ENCODE results near the gene C17orf107.
A peak's percentile ranks its signal among the peaks of the same experiment; 100 is the strongest.
"Not testable (repeated sequence)": the region's sequence is repeated elsewhere in the genome, so short reads cannot be mapped to it uniquely, and the experiment has no call there.

C17orf107 gene

DNA sequence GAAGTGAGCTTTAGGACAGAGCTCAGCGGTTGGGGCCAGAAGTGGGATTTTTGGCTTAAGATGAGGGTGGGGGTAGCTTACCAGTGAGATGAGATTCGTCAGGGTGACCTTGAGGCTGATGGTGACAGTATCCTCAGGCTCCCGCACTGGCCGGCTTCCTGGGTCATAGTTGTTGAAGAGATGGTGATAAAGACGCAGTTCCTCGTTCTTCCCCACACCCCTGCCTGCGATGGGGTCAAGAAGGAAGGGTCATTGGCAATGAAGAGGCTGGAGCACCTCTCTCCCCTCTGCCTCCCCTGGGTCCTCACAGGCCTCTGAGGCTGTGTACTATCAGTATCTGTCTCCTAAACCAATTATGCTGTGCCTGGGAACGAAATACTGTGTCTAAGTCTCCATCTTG is 3.2 kb downstream of the C17orf107 start:
- Mint-ChIP-seq H3K4me1 (peaks cover 44% of the 10 kb centered on the region), H3K9me3 (no peaks in the 10 kb centered on the region), H3K36me3 (peaks cover 22% of the 10 kb centered on the region), H3K4me3 (peak overlapping the region; percentile 69), H3K27ac (peak overlapping the region; percentile 70)
- ATAC-seq (no peak), DNase-seq (ENCODE audit: low spot score in 2 of 2) (no peak)

DNA sequence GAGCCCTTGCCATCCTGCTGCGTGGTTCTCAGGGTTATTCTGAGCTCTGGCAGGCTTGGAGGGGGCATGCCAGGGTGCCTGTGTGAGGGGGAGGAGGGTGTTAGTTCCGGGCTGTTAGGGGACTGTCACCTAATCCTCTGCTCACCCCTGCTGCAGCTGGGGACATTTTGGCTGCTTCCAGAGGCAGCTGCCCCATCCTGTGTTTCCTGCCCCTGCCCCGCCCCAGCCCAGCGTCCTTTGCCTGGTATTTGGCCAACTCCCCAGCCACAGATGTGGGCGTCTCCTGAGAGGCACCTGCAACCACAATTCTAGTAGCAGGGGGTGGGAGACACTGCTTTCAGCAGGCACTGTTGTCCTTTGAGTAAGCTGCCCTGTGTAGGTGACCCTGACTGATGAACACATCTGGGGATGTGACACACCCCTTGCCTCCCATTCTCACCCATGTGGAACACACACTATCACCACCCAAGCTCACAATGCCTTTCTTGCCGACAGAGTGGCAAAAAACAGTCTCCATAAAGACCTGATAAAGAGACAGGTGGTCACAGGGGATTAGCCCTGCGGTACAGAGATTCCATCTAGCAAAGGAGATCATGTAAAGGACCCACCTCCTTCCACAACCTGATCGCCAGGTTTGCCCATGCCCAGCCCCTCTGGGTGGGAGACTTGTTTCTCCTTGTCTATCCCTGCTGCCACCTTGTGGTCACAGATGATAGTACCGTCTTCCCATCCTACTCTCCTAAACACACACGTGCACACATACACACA is 3.9 kb downstream of the C17orf107 start, which contains the start of gene CHRNE:
TSS of gene CHRNE (minus strand) at position 48 of the 768 bp plus-strand sequence. CDS start at position 13, 35 bp downstream.
- Mint-ChIP-seq H3K4me1 (peaks cover 42% of the 10 kb centered on the region), H3K27ac (peak within 1 kb of the TSS; percentile 70), H3K4me3 (peak within 1 kb of the TSS; percentile 69), H3K9me3 (no peaks in the 10 kb centered on the region), H3K36me3 (peaks cover 22% of the 10 kb centered on the region)
- DNase-seq (ENCODE audit: low spot score in 2 of 2) (peak; percentile 56 to 85), ATAC-seq (peak; percentile 70)

DNA sequence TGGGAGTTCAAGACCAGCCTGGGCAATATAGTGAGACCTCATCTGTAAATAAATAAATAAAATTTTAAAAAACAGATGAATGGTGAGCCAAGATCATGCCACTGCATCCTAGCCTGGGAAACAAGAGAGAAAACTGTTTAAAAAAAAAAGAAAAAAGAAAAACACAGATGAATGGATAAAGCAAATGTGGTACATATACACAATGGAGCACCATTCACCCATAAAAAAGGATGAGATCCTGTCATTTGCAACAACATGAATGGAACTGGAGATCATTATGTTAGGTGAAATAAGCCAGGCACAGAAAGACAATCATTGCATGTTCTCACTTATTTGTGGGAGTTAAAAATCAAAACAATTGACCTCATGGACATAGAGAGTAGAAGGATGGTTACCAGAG is 7.3 kb downstream of the C17orf107 start:
- H3K4me3 Mint-ChIP-seq; H3K9me3 Mint-ChIP-seq; ATAC-seq; DNase-seq (ENCODE audit: low spot score in 2 of 2); H3K36me3 Mint-ChIP-seq; H3K27ac Mint-ChIP-seq: not testable (repeated sequence)
- H3K4me1 Mint-ChIP-seq, result peaks cover 20% of the 10 kb centered on the region

DNA sequence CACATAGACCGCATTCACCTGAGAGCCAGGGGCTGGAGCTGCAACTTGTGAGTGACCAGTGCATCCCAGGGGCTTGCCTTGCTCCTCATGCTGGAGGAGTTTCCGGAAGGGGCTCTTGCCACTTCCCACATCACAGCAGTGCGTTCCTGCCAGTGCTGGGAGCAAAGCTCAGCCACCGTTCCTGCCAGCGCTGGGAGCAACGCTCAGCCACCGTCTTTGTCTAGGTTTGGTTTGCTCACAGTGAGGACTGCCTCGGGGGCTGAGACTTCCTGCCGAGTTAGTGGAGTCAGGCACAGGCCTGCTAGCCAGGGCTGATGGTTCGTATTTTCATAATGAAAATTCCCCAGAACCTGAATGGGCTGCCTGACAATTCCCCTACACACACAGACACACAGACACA is 9.0 kb downstream of the C17orf107 start:
- Mint-ChIP-seq H3K36me3 (no peaks in the 10 kb centered on the region), H3K4me3 (no peak overlapping the region), H3K27ac (no peak overlapping the region), H3K9me3 (no peaks in the 10 kb centered on the region), H3K4me1 (peaks cover 6% of the 10 kb centered on the region)
- DNase-seq (ENCODE audit: low spot score in 2 of 2) (no peak), ATAC-seq (no peak)

DNA sequence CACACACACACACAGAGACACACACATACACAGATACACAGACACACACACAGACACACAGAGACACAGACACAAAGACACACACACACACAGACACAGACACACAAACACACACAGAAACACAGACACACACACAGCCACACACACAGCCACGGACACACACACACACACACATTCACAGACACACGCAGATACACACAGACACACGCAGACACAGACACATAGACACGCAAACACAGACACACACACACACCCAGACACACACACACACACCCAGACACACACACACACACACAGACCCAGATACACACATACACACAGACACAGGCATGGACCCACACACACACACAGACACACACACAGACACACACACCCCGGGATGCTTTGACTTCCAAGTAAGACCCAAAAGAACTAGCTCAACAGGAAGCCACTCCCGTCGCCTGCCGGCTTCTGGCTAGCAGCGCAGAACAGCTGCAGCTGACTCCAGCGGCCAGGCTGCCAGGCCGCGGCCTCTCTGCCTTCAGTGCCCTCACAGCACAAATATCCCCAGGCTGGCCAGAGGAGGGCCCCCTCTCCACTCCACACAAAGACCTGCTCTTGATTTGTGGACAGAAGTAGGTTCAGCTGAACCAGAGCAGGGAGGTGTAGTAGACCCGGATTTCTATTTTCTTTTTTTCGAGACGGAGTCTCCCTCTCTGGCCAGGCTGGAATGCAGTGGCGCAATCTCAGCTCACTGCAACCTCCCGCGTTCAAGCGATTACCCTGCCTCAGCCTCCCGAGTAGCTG is 9.6 kb downstream of the C17orf107 start:
- H3K36me3 Mint-ChIP-seq, result no peaks in the 10 kb centered on the region

DNA sequence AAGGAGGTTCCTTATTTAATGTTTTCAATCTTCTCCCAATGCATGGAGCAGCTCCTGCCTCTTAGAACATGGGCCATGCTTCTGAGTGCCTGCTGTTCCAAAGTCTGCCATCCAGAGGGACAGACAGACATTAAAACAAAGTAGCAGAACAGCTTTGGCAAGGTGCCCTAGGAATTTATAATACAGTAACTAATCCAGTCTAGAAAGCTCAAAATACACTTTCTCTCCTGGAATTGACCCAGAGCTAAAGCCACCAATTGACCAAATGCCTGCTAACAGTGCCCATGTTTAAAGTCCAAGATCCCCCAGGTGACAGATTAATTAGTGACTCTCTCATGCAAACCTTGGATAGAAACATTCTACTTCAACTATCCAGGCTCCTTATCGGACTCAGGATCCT is 14.7 kb downstream of the C17orf107 start:
- DNase-seq (ENCODE audit: low spot score in 2 of 2) (no peak), ATAC-seq (no peak)
- H3K27ac Mint-ChIP-seq, result peak overlapping the region; percentile 10
- H3K4me3 Mint-ChIP-seq, result no peak overlapping the region
- no peaks in the 10 kb centered on the region for H3K4me1 Mint-ChIP-seq
- no peaks in the 10 kb centered on the region for H3K36me3 Mint-ChIP-seq
- H3K9me3 Mint-ChIP-seq, result no peaks in the 10 kb centered on the region

More for the DNA sequence above, 9.6 kb downstream of the C17orf107 start:
- DNase-seq (ENCODE audit: low spot score in 2 of 2) (peak; percentile 40 to 78), ATAC-seq (peak; percentile 99)
- no peaks in the 10 kb centered on the region for H3K9me3 Mint-ChIP-seq
- peaks cover under 1% of the 10 kb centered on the region for H3K4me1 Mint-ChIP-seq
- no peak overlapping the region for H3K27ac Mint-ChIP-seq
- H3K4me3 Mint-ChIP-seq, result no peak overlapping the region

DNA sequence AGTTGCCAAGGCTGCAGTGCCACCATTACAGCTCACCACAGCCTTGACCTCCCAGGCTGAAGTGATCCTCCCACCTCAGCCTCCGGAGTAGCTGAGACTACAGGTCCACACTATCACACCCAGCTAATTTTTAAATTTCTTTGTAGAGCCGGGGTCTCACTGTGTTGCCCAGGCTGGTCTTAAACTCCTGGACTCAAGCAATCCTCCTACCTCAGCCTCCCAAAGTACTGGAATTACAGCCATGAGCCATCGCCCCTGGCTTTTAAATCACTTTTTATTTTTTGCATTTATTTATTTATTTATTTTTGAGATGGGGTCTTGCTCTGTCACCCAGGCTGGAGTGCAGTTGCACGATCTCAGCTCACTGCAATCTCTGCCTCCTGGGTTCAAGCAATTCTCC is 15.2 kb downstream of the C17orf107 start:
- H3K27ac Mint-ChIP-seq; DNase-seq (ENCODE audit: low spot score in 2 of 2); H3K4me1 Mint-ChIP-seq; H3K4me3 Mint-ChIP-seq; ATAC-seq; H3K9me3 Mint-ChIP-seq; H3K36me3 Mint-ChIP-seq: not testable (repeated sequence)

DNA sequence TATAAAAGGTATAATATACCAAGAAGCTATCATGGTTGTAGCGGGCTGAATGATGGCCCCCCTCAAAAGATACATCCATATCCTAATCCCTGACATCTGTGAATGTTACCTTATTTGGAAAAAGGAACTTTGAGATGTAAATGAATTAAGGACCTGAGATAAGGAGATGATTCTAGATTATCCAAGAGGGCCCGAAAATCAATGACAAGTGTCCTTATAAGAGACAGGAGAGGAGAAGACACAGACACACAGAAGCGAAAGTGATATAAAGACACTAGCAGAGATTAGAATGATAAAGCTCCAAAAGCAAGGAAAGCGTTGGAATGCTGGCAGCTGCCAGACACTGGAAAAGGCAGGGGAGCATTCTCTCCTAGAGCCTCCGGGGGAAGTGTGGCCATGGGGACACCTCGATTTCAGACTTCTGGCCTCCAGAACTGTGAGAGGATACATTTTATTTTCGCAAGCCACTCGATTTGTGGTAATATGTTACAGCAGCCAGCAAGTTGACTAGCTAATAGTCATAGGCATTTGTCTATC is 20.2 kb downstream of the C17orf107 start:
- H3K4me1 Mint-ChIP-seq, result peaks cover 11% of the 10 kb centered on the region
- no peak overlapping the region for H3K4me3 Mint-ChIP-seq
- H3K9me3 Mint-ChIP-seq, result no peaks in the 10 kb centered on the region
- no peak overlapping the region for H3K27ac Mint-ChIP-seq
- DNase-seq (ENCODE audit: low spot score in 2 of 2) (no peak), ATAC-seq (no peak)
- H3K36me3 Mint-ChIP-seq, result no peaks in the 10 kb centered on the region

DNA sequence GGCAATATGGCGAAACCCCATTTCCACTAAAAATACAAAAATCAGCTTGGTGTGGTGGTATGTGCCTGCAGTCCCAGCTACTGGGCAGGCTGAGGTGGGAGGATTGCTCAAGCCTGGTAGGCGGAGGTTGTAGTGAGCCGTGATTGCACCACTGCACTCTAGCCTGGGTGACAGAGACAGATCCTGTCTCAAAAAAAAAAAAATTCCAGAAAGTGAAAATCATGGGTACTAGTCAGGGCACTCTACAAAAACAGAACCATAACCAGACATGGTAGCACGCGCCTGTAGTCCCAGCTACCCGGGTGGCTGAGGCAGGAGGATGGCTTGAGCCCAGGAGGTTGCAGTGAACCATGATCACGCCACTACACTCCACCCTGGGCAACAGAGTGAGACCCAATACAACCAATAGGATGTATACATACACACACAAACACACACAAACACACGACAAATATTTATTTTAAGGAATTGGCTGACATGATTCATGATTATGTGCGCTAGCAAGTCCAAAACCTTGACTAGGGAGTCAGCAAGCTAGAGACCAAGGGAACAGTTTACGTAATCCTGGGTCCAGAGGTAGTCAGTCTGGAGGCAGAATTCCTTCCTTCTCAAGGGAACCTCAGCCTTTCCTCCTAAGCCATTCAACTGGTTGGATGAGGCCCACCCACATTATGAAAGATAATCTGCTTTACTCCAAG is 21.2 kb downstream of the C17orf107 start:
- H3K4me3 Mint-ChIP-seq, result no peak overlapping the region
- ATAC-seq (no peak), DNase-seq (ENCODE audit: low spot score in 2 of 2) (no peak)
- H3K36me3 Mint-ChIP-seq, result no peaks in the 10 kb centered on the region
- H3K27ac Mint-ChIP-seq, result no peak overlapping the region
- H3K4me1 Mint-ChIP-seq, result peaks cover 11% of the 10 kb centered on the region
- H3K9me3 Mint-ChIP-seq, result no peaks in the 10 kb centered on the region

DNA sequence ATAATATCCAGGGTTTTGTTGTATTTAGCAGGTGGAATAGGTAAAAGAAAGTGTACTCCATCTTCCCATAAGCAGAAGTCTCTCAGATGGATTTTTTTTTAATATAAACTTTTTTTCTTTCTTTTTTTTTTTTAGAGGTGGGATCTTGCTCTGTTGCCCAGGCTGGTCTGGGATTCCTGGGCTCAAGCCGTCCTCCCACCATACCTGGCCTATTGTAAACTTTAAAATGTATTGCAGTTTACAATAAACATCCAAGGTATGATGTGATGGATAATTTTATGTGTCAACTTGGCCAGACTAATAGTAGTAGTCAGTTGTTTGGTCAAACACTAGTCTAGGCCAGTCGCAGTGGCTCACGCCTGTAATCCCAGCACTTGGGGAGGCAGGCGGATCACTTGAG is 22.0 kb downstream of the C17orf107 start:
- H3K27ac Mint-ChIP-seq, result no peak overlapping the region
- peaks cover 12% of the 10 kb centered on the region for H3K4me1 Mint-ChIP-seq
- no peaks in the 10 kb centered on the region for H3K36me3 Mint-ChIP-seq
- ATAC-seq, result no peak
- no peaks in the 10 kb centered on the region for H3K9me3 Mint-ChIP-seq
- H3K4me3 Mint-ChIP-seq, result no peak overlapping the region
- DNase-seq (ENCODE audit: low spot score in 2 of 2), result no peak

DNA sequence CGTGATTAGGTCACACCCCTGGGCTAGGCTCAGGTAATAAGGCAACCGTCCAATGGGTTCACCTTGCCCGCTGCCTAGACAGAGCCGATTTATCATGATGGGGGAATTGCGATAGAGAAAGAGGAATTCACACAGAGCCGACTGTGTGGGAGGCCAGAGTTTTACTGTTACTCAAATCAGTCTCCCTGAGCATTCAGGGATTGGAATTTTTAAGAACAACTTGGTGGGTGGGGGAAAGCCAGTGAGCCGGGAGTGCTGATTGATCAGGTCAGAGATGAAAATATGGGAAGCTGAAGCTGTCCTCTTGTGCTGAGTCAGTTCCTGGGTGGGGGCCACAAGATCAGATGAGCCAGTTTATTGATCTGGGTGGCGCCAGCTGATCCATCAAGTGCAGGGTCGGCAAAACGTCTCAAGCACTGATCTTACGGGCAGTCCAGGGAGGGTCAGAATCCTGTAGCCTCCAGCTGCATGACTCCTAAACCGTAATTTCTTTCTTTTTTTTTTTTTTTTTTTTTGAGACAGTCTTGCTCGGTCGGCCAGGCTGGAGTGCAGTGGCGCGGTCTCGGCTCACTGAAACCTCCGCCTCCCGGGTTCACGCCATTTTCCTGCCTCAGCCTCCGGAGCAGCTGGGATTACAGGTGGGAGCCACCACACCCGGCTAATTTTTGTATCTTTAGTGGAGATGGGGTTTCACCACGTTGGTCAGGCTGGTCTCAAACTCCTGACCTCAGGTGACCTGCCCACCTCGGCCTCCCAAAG is 27.4 kb downstream of the C17orf107 start:
- H3K36me3 Mint-ChIP-seq, result peaks cover 10% of the 10 kb centered on the region
- ATAC-seq; H3K9me3 Mint-ChIP-seq; H3K4me3 Mint-ChIP-seq; DNase-seq (ENCODE audit: low spot score in 2 of 2): not testable (repeated sequence)
- H3K27ac Mint-ChIP-seq, result peak overlapping the region; percentile 60
- peaks cover 11% of the 10 kb centered on the region for H3K4me1 Mint-ChIP-seq

DNA sequence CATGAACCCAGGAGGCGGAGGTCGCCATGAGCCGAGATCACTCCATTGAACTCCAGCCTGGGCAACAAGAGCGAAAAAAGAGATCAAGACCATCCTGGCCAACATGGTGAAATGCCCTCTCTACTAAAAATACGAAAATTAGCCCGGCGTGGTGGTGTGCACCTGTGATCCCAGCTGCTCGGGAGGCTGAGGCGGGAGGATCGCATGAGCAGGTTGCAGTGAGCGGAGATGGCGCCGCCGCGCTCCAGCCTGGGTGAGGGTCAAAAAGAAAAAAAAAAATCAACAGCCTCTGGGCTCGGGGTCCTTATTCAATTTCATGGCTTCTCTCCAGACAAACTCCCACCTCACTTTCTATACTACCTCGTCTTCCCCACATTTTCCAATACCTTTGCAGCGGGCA is 29.5 kb downstream of the C17orf107 start:
- no peak overlapping the region for H3K4me3 Mint-ChIP-seq
- H3K9me3 Mint-ChIP-seq, result no peaks in the 10 kb centered on the region
- ATAC-seq, result no peak
- peaks cover 20% of the 10 kb centered on the region for H3K4me1 Mint-ChIP-seq
- H3K36me3 Mint-ChIP-seq, result peaks cover 16% of the 10 kb centered on the region
- H3K27ac Mint-ChIP-seq, result no peak overlapping the region
- no peak for DNase-seq (ENCODE audit: low spot score in 2 of 2)

DNA sequence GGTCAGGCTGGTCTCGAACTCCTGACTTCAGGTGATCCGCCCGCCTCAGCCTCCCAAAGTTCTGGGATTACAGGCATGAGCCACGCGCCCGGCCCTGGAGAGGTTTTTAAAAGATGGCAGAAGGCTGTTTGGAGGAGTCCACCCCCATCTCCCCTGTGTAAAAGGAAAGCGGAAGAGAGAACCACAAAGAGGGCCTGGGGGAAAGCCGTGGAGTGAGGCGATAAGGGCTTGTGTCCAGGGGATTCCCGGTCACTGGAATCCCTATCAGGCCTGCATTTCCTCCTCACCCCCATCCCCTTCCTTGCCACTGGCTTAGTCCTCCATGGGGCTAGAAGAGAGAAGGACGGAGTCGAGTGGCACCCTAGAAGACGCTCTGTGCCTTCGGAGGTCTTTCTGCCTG is 32.6 kb downstream of the C17orf107 start, which contains the start of gene GP1BA:
TSS of gene GP1BA (plus strand) at position 315 of the 400 bp plus-strand sequence. CDS start 328 bp downstream, outside the sequence.
- Mint-ChIP-seq H3K27ac (peak within 1 kb of the TSS; percentile 64), H3K4me1 (peaks cover 39% of the 10 kb centered on the region), H3K36me3 (peaks cover 24% of the 10 kb centered on the region), H3K9me3 (no peaks in the 10 kb centered on the region), H3K4me3 (no peak within 1 kb of the TSS)
- ATAC-seq (no peak), DNase-seq (ENCODE audit: low spot score in 2 of 2) (no peak)

DNA sequence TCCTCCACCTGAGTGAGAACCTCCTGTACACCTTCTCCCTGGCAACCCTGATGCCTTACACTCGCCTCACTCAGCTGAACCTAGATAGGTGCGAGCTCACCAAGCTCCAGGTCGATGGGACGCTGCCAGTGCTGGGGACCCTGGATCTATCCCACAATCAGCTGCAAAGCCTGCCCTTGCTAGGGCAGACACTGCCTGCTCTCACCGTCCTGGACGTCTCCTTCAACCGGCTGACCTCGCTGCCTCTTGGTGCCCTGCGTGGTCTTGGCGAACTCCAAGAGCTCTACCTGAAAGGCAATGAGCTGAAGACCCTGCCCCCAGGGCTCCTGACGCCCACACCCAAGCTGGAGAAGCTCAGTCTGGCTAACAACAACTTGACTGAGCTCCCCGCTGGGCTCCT is 33.4 kb downstream of the C17orf107 start:
- H3K4me3 Mint-ChIP-seq, result no peak overlapping the region
- H3K4me1 Mint-ChIP-seq, result peaks cover 44% of the 10 kb centered on the region
- no peaks in the 10 kb centered on the region for H3K9me3 Mint-ChIP-seq
- ATAC-seq (no peak), DNase-seq (ENCODE audit: low spot score in 2 of 2) (no peak)
- H3K27ac Mint-ChIP-seq, result peak overlapping the region; percentile 30
- H3K36me3 Mint-ChIP-seq, result peaks cover 32% of the 10 kb centered on the region

All from stimulated activated effector memory CD8-positive, alpha-beta T cell treated with anti-CD3 and anti-CD28 coated beads, Interleukin-12 subunit alpha, Interleukin-12 subunit beta, amount 100 ng/mL, for 72 hours (primary cell).